ENCODE measurements around the gene PDXP.

PDXP gene

GRCh38 chr22:37623075-37624016 lies 35.2 kb upstream of the PDXP start:
- TF ChIP-seq, protein P1, sequence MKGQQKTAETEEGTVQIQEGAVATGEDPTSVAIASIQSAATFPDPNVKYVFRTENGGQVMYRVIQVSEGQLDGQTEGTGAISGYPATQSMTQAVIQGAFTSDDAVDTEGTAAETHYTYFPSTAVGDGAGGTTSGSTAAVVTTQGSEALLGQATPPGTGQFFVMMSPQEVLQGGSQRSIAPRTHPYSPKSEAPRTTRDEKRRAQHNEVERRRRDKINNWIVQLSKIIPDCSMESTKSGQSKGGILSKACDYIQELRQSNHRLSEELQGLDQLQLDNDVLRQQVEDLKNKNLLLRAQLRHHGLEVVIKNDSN (IDR thresholded peaks at IDR 0.05): no peak
- TF ChIP-seq ZBTB7A (IDR thresholded peaks at IDR 0.05; ENCODE audit: low read depth) (0 out of 2 replicates have a peak, but pooled peaks have one; percentile 68), RAD21 (IDR thresholded peaks at IDR 0.05; ENCODE audit: low read depth) (peak; percentile 66)

DNA sequence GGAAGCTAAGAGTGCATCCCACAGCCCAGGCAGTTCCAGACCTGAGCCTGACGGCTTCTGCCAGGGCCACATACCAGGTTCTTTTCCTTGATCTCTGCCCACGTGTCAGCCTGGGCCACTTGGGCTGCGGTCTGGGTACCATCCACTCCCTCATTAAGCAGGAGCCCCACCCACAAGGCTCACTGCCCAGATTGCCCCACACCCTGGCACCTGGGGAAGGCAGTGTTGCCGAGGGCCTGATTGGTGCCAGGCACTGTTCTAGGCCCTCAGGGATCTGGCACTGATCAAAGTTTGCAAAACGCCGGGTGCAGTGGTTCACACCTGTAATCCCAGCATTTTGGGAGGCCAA lies 34.5 kb upstream of the PDXP start:
- TF ChIP-seq FOXM1 (IDR thresholded peaks at IDR 0.05; ENCODE audit: borderline replicate concordance, low read depth): no peak
- TF ChIP-seq EGR1 (IDR thresholded peaks at IDR 0.05): no peak
- TF ChIP-seq, protein P2, sequence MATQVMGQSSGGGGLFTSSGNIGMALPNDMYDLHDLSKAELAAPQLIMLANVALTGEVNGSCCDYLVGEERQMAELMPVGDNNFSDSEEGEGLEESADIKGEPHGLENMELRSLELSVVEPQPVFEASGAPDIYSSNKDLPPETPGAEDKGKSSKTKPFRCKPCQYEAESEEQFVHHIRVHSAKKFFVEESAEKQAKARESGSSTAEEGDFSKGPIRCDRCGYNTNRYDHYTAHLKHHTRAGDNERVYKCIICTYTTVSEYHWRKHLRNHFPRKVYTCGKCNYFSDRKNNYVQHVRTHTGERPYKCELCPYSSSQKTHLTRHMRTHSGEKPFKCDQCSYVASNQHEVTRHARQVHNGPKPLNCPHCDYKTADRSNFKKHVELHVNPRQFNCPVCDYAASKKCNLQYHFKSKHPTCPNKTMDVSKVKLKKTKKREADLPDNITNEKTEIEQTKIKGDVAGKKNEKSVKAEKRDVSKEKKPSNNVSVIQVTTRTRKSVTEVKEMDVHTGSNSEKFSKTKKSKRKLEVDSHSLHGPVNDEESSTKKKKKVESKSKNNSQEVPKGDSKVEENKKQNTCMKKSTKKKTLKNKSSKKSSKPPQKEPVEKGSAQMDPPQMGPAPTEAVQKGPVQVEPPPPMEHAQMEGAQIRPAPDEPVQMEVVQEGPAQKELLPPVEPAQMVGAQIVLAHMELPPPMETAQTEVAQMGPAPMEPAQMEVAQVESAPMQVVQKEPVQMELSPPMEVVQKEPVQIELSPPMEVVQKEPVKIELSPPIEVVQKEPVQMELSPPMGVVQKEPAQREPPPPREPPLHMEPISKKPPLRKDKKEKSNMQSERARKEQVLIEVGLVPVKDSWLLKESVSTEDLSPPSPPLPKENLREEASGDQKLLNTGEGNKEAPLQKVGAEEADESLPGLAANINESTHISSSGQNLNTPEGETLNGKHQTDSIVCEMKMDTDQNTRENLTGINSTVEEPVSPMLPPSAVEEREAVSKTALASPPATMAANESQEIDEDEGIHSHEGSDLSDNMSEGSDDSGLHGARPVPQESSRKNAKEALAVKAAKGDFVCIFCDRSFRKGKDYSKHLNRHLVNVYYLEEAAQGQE (IDR thresholded peaks at IDR 0.05; ENCODE audit: low read depth): no peak
- TF ChIP-seq EP300 (IDR thresholded peaks at IDR 0.05; ENCODE audit: borderline replicate concordance): no peak

GRCh38 chr22:37624876-37625275 lies 33.6 kb upstream of the PDXP start:
- TF ChIP-seq EP300 (IDR thresholded peaks at IDR 0.05; ENCODE audit: borderline replicate concordance) (no peak), CREB1 (IDR thresholded peaks at IDR 0.05; ENCODE audit: low read depth) (no peak), FOXM1 (IDR thresholded peaks at IDR 0.05; ENCODE audit: borderline replicate concordance, low read depth) (no peak)

GRCh38 chr22:37625737-37626136 lies 32.8 kb upstream of the PDXP start:
- no peak for TF ChIP-seq RAD21 (IDR thresholded peaks at IDR 0.05; ENCODE audit: low read depth)
- no peak for TF ChIP-seq EGR1 (IDR thresholded peaks at IDR 0.05)
- TF ChIP-seq, protein P2 (IDR thresholded peaks at IDR 0.05; ENCODE audit: low read depth): no peak
- TF ChIP-seq TCF12 (IDR thresholded peaks at IDR 0.05; ENCODE audit: low read depth): no peak

GRCh38 chr22:37626144-37626543 lies 32.4 kb upstream of the PDXP start:
- TF ChIP-seq MAX (IDR thresholded peaks at IDR 0.05) (no peak; the same call in 1 of the 2 replicates), NFIC (IDR thresholded peaks at IDR 0.05) (peak; percentile 48; the same call in 1 of the 2 replicates), TCF12 (IDR thresholded peaks at IDR 0.05; ENCODE audit: low read depth) (0 out of 2 replicates have a peak, but pooled peaks have one; percentile 15)

DNA sequence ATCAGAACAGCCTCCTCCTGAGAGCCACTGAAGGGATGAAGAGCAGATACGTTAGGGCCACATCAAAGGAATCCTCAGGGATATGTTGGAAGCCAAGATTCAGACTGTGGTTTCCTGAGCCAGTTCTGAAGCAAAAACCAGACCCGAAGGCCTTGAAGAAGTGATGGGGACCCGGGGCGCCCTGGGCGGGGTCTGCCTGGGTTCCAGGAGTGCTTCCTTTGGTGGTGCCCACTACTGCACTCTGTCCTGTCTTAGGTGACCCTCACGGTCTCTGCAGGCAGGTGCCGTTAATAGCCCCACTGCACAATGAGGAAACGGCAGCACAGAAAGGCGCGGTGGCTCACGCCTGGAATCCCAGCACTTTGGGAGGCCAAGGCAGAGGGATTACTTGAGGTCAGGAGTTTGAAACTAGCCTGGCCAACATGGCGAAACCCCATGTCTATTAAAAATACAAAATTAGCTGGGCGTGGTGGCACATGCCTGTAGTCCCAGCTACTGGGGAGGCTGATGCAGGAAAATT lies 31.9 kb upstream of the PDXP start:
- TF ChIP-seq MAX (IDR thresholded peaks at IDR 0.05) (no peak), TEAD4 (IDR thresholded peaks at IDR 0.05) (no peak), NFIC (IDR thresholded peaks at IDR 0.05) (no peak), EP300 (IDR thresholded peaks at IDR 0.05; ENCODE audit: borderline replicate concordance) (no peak), FOXM1 (IDR thresholded peaks at IDR 0.05; ENCODE audit: borderline replicate concordance, low read depth) (no peak), ZBTB7A (IDR thresholded peaks at IDR 0.05; ENCODE audit: low read depth) (no peak), EGR1 (IDR thresholded peaks at IDR 0.05) (no peak), RAD21 (IDR thresholded peaks at IDR 0.05; ENCODE audit: low read depth) (no peak), TAF1 (IDR thresholded peaks at IDR 0.05; ENCODE audit: low read depth) (no peak), CEBPB (IDR thresholded peaks at IDR 0.05) (no peak), YY1 (IDR thresholded peaks at IDR 0.05; ENCODE audit: low read depth) (no peak), TCF12 (IDR thresholded peaks at IDR 0.05; ENCODE audit: low read depth) (no peak), CREB1 (IDR thresholded peaks at IDR 0.05; ENCODE audit: low read depth) (no peak)
- TF ChIP-seq, protein P2 (IDR thresholded peaks at IDR 0.05; ENCODE audit: low read depth): no peak
- TF ChIP-seq, protein P1 (IDR thresholded peaks at IDR 0.05): no peak
